ENCODE data around the gene PGBD5. TPM values are rescaled to one million over a fixed set of nuclear protein-coding genes. Genes with fewer than 3 reads are reported as not detected.

The PGBD5 gene
- total RNA-seq, 1 donor, result not detected

- DNase-seq (ENCODE audit: low read depth), result no peak
- no peak overlapping the region for H3K4me3 ChIP-seq (ENCODE audit: low read depth, low read length)
- TF ChIP-seq, protein P1, sequence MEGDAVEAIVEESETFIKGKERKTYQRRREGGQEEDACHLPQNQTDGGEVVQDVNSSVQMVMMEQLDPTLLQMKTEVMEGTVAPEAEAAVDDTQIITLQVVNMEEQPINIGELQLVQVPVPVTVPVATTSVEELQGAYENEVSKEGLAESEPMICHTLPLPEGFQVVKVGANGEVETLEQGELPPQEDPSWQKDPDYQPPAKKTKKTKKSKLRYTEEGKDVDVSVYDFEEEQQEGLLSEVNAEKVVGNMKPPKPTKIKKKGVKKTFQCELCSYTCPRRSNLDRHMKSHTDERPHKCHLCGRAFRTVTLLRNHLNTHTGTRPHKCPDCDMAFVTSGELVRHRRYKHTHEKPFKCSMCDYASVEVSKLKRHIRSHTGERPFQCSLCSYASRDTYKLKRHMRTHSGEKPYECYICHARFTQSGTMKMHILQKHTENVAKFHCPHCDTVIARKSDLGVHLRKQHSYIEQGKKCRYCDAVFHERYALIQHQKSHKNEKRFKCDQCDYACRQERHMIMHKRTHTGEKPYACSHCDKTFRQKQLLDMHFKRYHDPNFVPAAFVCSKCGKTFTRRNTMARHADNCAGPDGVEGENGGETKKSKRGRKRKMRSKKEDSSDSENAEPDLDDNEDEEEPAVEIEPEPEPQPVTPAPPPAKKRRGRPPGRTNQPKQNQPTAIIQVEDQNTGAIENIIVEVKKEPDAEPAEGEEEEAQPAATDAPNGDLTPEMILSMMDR (IDR thresholded peaks at IDR 0.05; ENCODE audit: insufficient read depth, low read depth, low read length), result no peak
Observed at GRCh38 chr1:230320804-230321203, 105.3 kb downstream of the PGBD5 start.

- no peak for DNase-seq (ENCODE audit: low read depth)
- TF ChIP-seq, protein P1 (IDR thresholded peaks at IDR 0.05; ENCODE audit: insufficient read depth, low read depth, low read length), result no peak
- no peak overlapping the region for H3K4me3 ChIP-seq (ENCODE audit: low read depth, low read length)
Observed at GRCh38 chr1:230319014-230319747, 107.0 kb downstream of the PGBD5 start.

GRCh38 chr1:230317823-230318819, 108.0 kb downstream of the PGBD5 start:
- TF ChIP-seq, protein P1 (IDR thresholded peaks at IDR 0.05; ENCODE audit: insufficient read depth, low read depth, low read length), result no peak

GRCh38 chr1:230316864-230317745, 109.0 kb downstream of the PGBD5 start:
- H3K4me3 ChIP-seq (ENCODE audit: low read depth, low read length), result no peak overlapping the region
- DNase-seq (ENCODE audit: low read depth), result no peak
- TF ChIP-seq, protein P1 (IDR thresholded peaks at IDR 0.05; ENCODE audit: insufficient read depth, low read depth, low read length), result no peak

More at GRCh38 chr1:230317823-230318819, 108.0 kb downstream of the PGBD5 start:
- H3K4me3 ChIP-seq (ENCODE audit: low read depth, low read length), result no peak overlapping the region
- no peak for DNase-seq (ENCODE audit: low read depth)

DNA sequence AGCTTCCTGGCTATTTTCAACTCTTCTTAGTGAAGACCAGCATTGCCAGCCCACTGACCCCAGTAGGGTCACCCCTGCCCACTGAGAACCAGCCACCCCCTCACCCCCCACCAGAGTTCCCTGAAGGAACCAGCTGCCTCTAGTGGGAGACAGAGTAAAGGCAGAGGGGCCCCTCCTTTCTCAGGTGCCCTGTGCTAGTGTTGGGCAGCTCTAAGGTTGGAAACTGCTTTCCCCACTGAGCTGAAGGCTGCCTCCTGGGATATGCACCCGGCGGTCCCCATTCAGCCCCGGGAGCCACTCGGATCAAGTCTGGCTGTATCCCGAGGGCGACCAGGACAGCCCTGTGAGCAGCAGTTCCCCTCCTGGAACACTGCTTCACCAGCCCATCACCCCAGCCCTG, 111.0 kb downstream of the PGBD5 start:
- TF ChIP-seq, protein P1 (IDR thresholded peaks at IDR 0.05; ENCODE audit: insufficient read depth, low read depth, low read length), result no peak
- DNase-seq (ENCODE audit: low read depth), result no peak
- no peak overlapping the region for H3K4me3 ChIP-seq (ENCODE audit: low read depth, low read length)

GRCh38 chr1:230314142-230314470, 112.0 kb downstream of the PGBD5 start:
- TF ChIP-seq, protein P1 (IDR thresholded peaks at IDR 0.05; ENCODE audit: insufficient read depth, low read depth, low read length), result no peak
- no peak for DNase-seq (ENCODE audit: low read depth)

More at GRCh38 chr1:230314142-230314470, 112.0 kb downstream of the PGBD5 start:
- H3K4me3 ChIP-seq (ENCODE audit: low read depth, low read length), result no peak overlapping the region

Measured in fibroblast of villous mesenchyme (primary cell).